Measurements from ENCODE around the gene PLIN5.
"Not testable (repeated sequence)": the region's sequence is repeated elsewhere in the genome, so short reads cannot be mapped to it uniquely, and the experiment has no call there.

Gene PLIN5

GRCh38 chr19:4541806-4542145, 6.8 kb upstream of the PLIN5 start:
- not testable (repeated sequence) for DNase-seq

GRCh38 chr19:4541114-4541805, 6.2 kb upstream of the PLIN5 start:
- DNase-seq: no peak

GRCh38 chr19:4539693-4540581, 4.9 kb upstream of the PLIN5 start, which contains the start of gene LRG1:
LRG1 (minus strand) TSS chr19:4540036; CDS start chr19:4540013, 23 bp downstream.
- DNase-seq: no peak

- no peak for DNase-seq
Measured at GRCh38 chr19:4539169-4539692, 4.2 kb upstream of the PLIN5 start.

DNA sequence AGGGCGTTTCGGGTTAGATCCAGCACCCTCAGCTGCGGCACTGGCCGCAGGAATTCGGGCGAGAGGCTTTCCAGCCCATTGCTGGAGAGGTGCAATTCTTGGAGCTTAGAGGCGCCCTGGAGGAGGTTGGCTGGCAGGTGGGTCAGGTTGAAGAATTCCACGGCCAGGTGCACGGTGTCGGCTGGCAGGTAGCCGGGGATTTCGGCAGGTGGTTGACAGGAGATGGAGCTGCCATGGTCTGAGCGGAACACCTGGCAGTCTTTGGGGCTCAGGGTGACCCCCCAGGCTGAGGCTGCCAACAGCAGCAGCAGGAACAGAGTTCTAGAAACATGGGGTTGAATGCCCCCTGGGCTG, 3.6 kb upstream of the PLIN5 start:
- DNase-seq: no peak

- no peak for DNase-seq
Measured at GRCh38 chr19:4537953-4538600, 3.1 kb upstream of the PLIN5 start.

- no peak for DNase-seq
Measured at GRCh38 chr19:4536798-4537197, 1.8 kb upstream of the PLIN5 start.

- DNase-seq: no peak
Measured at GRCh38 chr19:4533835-4534424, 1.1 kb downstream of the PLIN5 start.

- DNase-seq: no peak
Measured at GRCh38 chr19:4533334-4533733, 1.7 kb downstream of the PLIN5 start.

DNA sequence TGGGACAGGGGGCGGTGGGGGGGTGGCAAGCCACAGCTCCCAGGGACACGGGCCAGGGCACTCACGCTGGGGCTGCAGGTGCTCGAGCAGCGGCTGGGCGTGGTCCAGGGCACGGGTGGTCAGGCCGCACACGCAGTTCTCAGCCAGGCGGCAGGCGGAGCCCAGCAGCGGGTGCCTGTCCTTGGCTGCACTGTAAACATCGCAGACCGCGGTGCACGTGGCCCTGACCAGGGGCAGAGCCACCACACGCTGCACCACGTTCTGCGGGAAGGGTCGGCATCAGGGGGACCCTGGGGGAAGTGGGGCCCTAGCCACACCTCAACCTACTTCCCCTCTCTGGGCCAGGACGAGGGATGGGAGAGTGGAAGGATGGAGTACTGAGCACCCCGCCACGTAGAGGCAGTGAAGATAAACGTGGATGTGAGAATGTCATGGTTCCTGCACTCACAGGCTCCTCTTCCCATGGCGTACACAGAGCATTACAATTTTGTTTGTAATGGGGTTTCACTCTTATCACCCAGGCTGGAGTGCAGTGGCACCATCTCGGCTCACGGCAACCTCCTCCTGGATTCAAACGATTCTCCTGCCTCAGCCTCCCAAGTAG, 3.4 kb downstream of the PLIN5 start:
- DNase-seq: no peak

DNA sequence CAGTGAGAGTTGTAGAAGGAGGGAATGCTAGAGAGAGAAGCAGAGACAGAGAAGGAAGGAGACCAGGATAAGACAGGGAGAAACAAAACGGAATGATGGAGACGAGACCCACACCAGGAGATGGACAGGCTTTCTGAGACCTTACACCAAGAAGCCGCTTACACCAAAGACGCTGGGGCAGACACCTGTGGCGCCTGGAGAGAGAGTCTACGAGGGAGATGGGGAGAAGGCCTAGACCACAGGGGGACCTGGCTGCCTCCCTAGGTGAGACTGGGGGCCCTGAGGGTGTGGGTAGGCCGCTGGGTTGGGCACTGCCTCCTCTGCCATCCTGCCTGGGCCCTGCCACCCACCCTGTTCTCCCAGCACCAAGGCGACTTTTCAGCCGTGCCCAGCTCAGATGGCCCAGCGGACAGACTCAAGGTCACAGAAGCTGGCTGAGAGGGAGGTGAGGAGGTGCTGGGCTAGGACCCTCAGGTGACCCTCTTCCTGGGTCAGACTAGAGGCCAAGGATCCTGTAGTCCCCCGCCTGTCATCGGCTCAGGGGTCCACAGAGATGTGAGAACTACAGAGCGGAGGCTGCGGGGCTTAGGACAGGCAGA, 5.0 kb downstream of the PLIN5 start:
- no peak for DNase-seq

- DNase-seq: no peak
Measured at GRCh38 chr19:4528843-4529242, 6.2 kb downstream of the PLIN5 start.

GRCh38 chr19:4527377-4527776, 7.6 kb downstream of the PLIN5 start:
- not testable (repeated sequence) for DNase-seq

GRCh38 chr19:4525563-4526002, 9.4 kb downstream of the PLIN5 start:
- DNase-seq: no peak

GRCh38 chr19:4524808-4525562, 10.0 kb downstream of the PLIN5 start:
- no peak for DNase-seq

GRCh38 chr19:4523306-4524110, 11.5 kb downstream of the PLIN5 start:
- no peak for DNase-seq

GRCh38 chr19:4522291-4523002, 12.6 kb downstream of the PLIN5 start:
- DNase-seq: no peak

DNA sequence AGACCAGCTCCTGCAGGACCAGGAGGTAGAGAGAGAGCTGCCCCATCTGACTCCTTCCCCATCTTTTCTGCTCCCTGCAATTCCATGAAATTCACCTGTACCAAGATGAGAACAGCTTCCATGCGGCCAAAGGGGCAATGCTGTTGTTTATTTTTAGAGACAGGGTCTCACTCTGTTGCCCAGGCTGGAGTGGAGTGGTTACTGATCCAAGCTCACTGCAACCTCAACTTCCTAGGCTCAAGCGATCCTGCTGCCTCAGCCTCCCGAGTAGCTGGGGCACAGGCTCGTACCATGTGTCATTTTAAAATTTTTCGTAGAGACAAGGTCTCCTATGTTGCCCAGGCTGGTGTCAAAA, 13.2 kb downstream of the PLIN5 start:
- no peak for DNase-seq

DNA sequence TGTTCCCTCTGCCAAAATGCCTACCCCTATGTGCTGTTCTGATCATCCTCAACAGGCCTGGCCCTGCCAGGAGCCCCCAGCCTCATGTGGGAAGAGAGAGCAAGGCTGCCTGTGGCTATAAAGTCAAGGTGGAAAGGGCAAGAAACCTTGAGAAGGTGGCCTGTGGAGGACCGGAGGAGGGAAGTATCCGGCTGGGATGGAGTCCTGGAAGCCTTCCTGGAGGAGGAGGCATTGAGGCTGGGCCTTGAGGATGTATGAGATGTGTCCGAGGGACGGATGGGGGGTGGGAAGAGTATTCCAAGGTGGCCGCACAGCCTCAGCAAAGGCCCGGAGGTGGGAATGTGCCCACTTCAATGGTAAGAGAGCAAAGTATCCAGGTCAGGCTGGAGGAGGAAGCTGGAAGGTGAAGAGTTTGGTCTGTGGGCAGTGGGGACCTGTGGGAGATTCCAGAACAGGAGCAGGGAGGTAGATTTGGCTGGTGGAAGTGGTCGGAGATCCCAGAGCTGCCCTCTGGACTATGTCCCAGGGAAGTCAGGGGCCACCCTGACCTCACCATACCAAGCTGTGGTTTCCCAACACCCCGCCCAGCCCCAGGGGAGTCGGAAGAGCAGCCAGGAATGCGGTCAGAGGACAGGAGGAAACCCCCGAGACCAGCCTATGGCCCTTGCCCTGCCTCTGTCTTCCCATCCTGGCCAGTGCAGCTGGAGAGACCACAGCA, 13.7 kb downstream of the PLIN5 start:
- no peak for DNase-seq

All from NCI-H446 treated with DMSO at 0.1 percent for 48 hours (cell line).